Breast epithelium (tissue), 4 donors: Measurements from ENCODE around the gene CES4A. TPM values are rescaled to one million over a fixed set of nuclear protein-coding genes. Genes with fewer than 3 reads are reported as not detected.
"Not testable (repeated sequence)": the region's sequence is repeated elsewhere in the genome, so short reads cannot be mapped to it uniquely, and the experiment has no call there.

Experiments
- DNase-seq, 2 donors: peaks; one replicate each; pipeline ENCODE4 v3.0.0-alpha.2; 2019; ENCODE audit warnings: low spot score in 2 of 2
- H3K27ac ChIP-seq, 2 donors: fragments of 200-600 bp; sonication (generic) in 1 of 2; one replicate each; pipeline ENCODE4 v1.5.1; 2016 to 2019; ENCODE audit warnings: mild to moderate bottlenecking in 1 of 2
- H3K27me3 ChIP-seq, 2 donors: fragments of 200-600 bp; sonication (generic) in 1 of 2; one replicate each; pipeline versions ENCODE4 v1.5.1 to v1.6.0; 2017 to 2019; ENCODE audit warnings: control low read depth in 1 of 2, mild to moderate bottlenecking in 1 of 2
- H3K36me3 ChIP-seq: fragments of 200-600 bp; one replicate; pipeline ENCODE4 v1.5.1; 2019
- H3K4me1 ChIP-seq, 2 donors: fragments of 200-600 bp; sonication (generic); one replicate each; pipeline ENCODE4 v1.5.1; 2016 to 2019; ENCODE audit warnings: control low read depth in 1 of 2
- H3K4me3 ChIP-seq, 3 donors: fragments of 200-600 bp; sonication (generic); 1 replicate in 2 of 3; 2 replicates in 1 of 3; pipeline ENCODE4 v1.5.1; 2016 to 2019; ENCODE audit warnings: mild to moderate bottlenecking in 3 of 3, moderate library complexity in 2 of 3
- H3K9me3 ChIP-seq, 2 donors: fragments of 200-600 bp; sonication (generic) in 1 of 2; one replicate each; pipeline ENCODE4 v1.5.1; 2016 to 2019; ENCODE audit warnings: control low read depth in 1 of 2
- POLR2A ChIP-seq: fragments of 450-650 bp; IDR thresholded peaks from one replicate; pipeline ENCODE4 v1.6.1; 2016; ENCODE audit warnings: antibody characterized with exemption, mild to moderate bottlenecking, moderate library complexity
- POLR2AphosphoS5 ChIP-seq, 3 donors: sonication (generic); formaldehyde crosslinking; IDR thresholded peaks; one replicate each; pipeline ENCODE4 v1.6.1; 2017; ENCODE audit warnings: antibody characterized with exemption in 3 of 3
- intact Hi-C: fragments of 100-400 bp; cut with DNase I; formaldehyde crosslinking; loops from one replicate; pipeline ENCODE4 v1.15.1; 2023; ENCODE audit warnings: low total_unique reads
- total RNA-seq, 3 donors: library from RNA; depleted of rRNA; stranded (reverse); fragments of >200 nt; gene quantifications; one replicate each; pipeline ENCODE4 v1.1.0, GENCODE V29; 2016
- TF ChIP-seq, protein P1 (sequence below), 3 donors: fragments of 450-650 bp; IDR thresholded peaks; one replicate each; pipeline ENCODE4 v1.5.1; 2016 to 2017; ENCODE audit warnings: antibody characterized with exemption in 3 of 3, mild to moderate bottlenecking in 3 of 3, moderate library complexity in 3 of 3

Gene CES4A
- total RNA-seq, 3 donors from 2014 or later, result 9.0 to 19.6 (median 11.1) TPM

DNA sequence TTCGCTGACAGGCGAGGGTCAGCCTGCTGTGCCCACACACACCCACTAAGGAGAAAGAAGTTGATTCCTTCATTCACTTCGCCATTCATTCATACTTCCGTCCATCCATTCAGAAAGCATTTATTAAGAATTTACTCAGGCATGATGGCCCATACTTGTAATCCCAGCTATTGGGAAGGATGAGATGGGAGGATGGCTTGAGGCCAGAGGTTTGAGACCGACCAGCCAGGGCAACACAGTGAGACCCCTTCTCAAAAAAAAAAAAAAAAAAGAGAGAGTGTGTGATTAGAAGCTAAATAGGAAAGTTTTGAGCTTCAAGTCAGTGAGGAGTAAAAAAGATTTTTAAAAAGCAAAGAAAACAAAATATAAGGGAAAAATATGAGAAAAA lies 44.3 kb upstream of the CES4A start:
- no peak for DNase-seq
- TF ChIP-seq, protein P1, sequence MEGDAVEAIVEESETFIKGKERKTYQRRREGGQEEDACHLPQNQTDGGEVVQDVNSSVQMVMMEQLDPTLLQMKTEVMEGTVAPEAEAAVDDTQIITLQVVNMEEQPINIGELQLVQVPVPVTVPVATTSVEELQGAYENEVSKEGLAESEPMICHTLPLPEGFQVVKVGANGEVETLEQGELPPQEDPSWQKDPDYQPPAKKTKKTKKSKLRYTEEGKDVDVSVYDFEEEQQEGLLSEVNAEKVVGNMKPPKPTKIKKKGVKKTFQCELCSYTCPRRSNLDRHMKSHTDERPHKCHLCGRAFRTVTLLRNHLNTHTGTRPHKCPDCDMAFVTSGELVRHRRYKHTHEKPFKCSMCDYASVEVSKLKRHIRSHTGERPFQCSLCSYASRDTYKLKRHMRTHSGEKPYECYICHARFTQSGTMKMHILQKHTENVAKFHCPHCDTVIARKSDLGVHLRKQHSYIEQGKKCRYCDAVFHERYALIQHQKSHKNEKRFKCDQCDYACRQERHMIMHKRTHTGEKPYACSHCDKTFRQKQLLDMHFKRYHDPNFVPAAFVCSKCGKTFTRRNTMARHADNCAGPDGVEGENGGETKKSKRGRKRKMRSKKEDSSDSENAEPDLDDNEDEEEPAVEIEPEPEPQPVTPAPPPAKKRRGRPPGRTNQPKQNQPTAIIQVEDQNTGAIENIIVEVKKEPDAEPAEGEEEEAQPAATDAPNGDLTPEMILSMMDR (IDR thresholded peaks at IDR 0.05), result no peak
- TF ChIP-seq POLR2AphosphoS5 (IDR thresholded peaks at IDR 0.05) (no peak), POLR2A (no peak)
- H3K27ac ChIP-seq, result no peak overlapping the region
- H3K9me3 ChIP-seq, result no peaks in the 10 kb centered on the region
- H3K36me3 ChIP-seq, result peaks cover 12% of the 10 kb centered on the region
- intact Hi-C loops, result no loop called here
- no peak overlapping the region for H3K4me3 ChIP-seq
- H3K27me3 ChIP-seq, result peaks cover 0 to 1% of the 10 kb centered on the region in 2 donors
- H3K4me1 ChIP-seq, result no peaks in the 10 kb centered on the region

DNA sequence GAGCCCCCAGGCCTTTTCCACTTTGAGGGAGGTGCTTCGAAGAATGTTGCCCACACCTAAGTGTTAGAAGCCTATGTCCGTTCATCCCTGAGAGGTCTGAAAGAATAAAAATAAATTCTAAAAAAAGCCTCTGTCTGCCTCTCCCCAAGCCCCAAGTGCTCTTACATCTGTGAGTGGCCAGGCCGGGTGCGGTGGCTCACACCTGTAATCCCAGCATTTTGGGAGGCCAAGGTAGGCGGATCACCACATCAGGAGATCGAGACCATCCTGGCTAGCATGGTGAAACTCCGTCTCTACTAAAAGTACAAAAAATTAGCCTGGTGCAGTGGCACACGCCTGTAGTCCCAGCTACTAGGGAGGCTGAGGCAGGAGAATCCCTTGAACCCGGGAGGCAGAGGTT lies 43.4 kb upstream of the CES4A start:
- H3K36me3 ChIP-seq, result peaks cover 12% of the 10 kb centered on the region
- H3K9me3 ChIP-seq, intact Hi-C loops, H3K27me3 ChIP-seq, H3K27ac ChIP-seq, H3K4me3 ChIP-seq, H3K4me1 ChIP-seq, DNase-seq: not testable (repeated sequence)

DNA sequence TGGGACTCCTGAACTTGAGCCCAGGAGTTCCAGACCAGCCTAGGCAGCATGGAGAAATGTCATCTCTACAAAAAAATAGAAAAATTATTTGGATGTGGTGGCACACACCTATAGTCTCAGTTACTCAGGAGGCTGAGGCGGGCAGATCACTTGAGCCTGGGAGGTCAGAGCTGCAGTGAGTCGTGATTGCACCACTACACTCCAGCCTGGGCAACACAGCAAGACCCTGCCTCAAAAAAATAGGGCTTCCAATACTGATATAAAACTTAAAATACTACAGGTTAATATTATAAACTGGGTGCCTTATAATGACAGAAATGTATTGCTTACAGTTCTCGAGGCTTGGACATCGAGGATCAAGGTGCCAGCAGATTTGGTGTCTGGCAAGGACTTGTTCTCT lies 42.5 kb upstream of the CES4A start:
- Histone ChIP-seq H3K36me3 (peaks cover 7% of the 10 kb centered on the region), H3K9me3 (no peaks in the 10 kb centered on the region), H3K4me1 (no peaks in the 10 kb centered on the region), H3K27me3 (peaks cover 0 to 8% of the 10 kb centered on the region in 2 donors), H3K4me3 (no peak overlapping the region), H3K27ac (no peak overlapping the region)
- no peak for DNase-seq
- intact Hi-C loops, result no loop called here
- no peak for TF ChIP-seq POLR2AphosphoS5 (IDR thresholded peaks at IDR 0.05)
- TF ChIP-seq POLR2A, result no peak
- TF ChIP-seq, protein P1 (IDR thresholded peaks at IDR 0.05), result no peak

DNA sequence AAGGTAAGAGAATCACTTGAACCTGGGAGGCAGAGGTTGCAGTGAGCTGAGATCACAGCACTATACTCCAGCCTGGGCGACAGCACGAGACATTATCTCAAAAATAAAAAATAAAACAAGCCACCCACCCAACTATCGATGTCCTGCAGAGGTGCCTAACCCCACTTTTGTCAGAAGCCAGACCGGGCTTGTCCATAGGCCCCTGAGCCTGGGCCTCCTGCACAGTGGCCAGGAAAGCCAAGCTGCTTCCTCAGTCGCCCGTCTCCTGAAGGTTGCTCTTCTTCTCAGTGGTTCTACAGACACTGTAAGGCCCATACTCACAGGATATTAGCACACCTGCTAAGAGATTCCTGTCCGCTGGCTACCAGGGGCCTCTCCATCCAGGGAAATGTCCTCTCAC lies 41.8 kb upstream of the CES4A start:
- TF ChIP-seq POLR2A, result no peak
- TF ChIP-seq POLR2AphosphoS5 (IDR thresholded peaks at IDR 0.05), result no peak
- TF ChIP-seq, protein P1 (IDR thresholded peaks at IDR 0.05), result no peak
- no peaks in the 10 kb centered on the region for H3K4me1 ChIP-seq
- intact Hi-C loops, result no loop called here
- H3K27me3 ChIP-seq, result peaks cover 0 to 8% of the 10 kb centered on the region in 2 donors
- H3K27ac ChIP-seq, result no peak overlapping the region
- DNase-seq, result no peak
- peaks cover under 1% of the 10 kb centered on the region for H3K36me3 ChIP-seq
- H3K4me3 ChIP-seq, result no peak overlapping the region
- H3K9me3 ChIP-seq, result no peaks in the 10 kb centered on the region

DNA sequence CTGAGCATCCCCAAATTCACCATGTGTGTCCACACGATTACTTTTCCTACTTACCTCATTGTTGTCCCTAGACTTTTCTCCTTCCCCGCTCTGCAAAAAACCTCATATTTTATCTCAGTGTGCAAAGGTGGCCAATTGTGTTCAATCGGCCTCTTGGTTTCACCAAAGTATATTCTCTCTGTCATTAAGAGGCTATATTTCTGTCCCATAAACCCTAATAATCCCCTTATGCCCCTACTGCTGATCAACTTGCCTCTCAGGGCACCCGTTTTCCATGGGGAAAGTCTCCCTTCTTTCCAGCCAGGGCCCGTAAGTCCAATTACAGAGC lies 41.5 kb upstream of the CES4A start:
- intact Hi-C loops, result no loop called here
- H3K4me3 ChIP-seq, result no peak overlapping the region
- H3K4me1 ChIP-seq, result no peaks in the 10 kb centered on the region
- TF ChIP-seq, protein P1 (IDR thresholded peaks at IDR 0.05), result no peak
- H3K36me3 ChIP-seq, result no peaks in the 10 kb centered on the region
- H3K27me3 ChIP-seq, result peaks cover 0 to 8% of the 10 kb centered on the region in 2 donors
- H3K27ac ChIP-seq, result no peak overlapping the region
- H3K9me3 ChIP-seq, result no peaks in the 10 kb centered on the region
- no peak for DNase-seq
